Measurements from ENCODE around the gene HSPA2. TPM values are rescaled to one million over a fixed set of nuclear protein-coding genes. Genes with fewer than 3 reads are reported as not detected.
A peak's percentile ranks its signal among the peaks of the same experiment; 100 is the strongest.

Gene HSPA2
- total and polyA plus RNA-seq, 2 of the 13 experiments (the other 11 are each of a cell fraction or from before 2014, with no cell fraction given), result 0.15 to 0.27 TPM

GRCh38 chr14:64504897-64505794 lies 35.4 kb upstream of the HSPA2 start (continued):
- TF ChIP-seq TBX2 (CRISPR knock-in tag; IDR thresholded peaks at IDR 0.05; ENCODE audit: borderline replicate concordance) (peak; percentile 48; the same call in 1 of the 2 replicates), ZNF7 (CRISPR knock-in tag; IDR thresholded peaks at IDR 0.05) (peak; percentile 45; the same call in 1 of the 2 replicates), NR2F1 (CRISPR knock-in tag; IDR thresholded peaks at IDR 0.05) (no peak), ZNF724P (CRISPR knock-in tag; IDR thresholded peaks at IDR 0.05; ENCODE audit: borderline replicate concordance) (no peak), ZNF460 (CRISPR knock-in tag; IDR thresholded peaks at IDR 0.05; ENCODE audit: borderline replicate concordance) (no peak), SP5 (CRISPR knock-in tag; IDR thresholded peaks at IDR 0.05; ENCODE audit: borderline replicate concordance, low read depth) (peak; percentile 67; the same call in 1 of the 2 replicates), ZFP91 (CRISPR knock-in tag; IDR thresholded peaks at IDR 0.05; ENCODE audit: borderline replicate concordance) (no peak), KLF13 (CRISPR knock-in tag; IDR thresholded peaks at IDR 0.05) (no peak), ARID5B (CRISPR knock-in tag; IDR thresholded peaks at IDR 0.05) (no peak), ZFX (CRISPR knock-in tag; IDR thresholded peaks at IDR 0.05; ENCODE audit: low read depth) (peak; percentile 57)
- TF ChIP-seq, protein P1, sequence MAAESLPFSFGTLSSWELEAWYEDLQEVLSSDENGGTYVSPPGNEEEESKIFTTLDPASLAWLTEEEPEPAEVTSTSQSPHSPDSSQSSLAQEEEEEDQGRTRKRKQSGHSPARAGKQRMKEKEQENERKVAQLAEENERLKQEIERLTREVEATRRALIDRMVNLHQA (CRISPR knock-in tag; IDR thresholded peaks at IDR 0.05), result no peak
- TF ChIP-seq, protein P2, sequence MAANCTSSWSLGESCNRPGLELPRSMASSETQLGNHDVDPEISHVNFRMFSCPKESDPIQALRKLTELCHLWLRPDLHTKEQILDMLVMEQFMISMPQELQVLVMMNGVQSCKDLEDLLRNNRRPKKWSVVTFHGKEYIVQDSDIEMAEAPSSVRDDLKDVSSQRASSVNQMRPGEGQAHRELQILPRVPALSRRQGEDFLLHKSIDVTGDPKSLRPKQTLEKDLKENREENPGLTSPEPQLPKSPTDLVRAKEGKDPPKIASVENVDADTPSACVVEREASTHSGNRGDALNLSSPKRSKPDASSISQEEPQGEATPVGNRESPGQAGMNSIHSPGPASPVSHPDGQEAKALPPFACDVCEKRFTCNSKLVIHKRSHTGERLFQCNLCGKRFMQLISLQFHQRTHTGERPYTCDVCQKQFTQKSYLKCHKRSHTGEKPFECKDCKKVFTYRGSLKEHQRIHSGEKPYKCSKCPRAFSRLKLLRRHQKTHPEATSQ (CRISPR knock-in tag; IDR thresholded peaks at IDR 0.05; ENCODE audit: borderline replicate concordance), result no peak
- TF ChIP-seq, protein P3, sequence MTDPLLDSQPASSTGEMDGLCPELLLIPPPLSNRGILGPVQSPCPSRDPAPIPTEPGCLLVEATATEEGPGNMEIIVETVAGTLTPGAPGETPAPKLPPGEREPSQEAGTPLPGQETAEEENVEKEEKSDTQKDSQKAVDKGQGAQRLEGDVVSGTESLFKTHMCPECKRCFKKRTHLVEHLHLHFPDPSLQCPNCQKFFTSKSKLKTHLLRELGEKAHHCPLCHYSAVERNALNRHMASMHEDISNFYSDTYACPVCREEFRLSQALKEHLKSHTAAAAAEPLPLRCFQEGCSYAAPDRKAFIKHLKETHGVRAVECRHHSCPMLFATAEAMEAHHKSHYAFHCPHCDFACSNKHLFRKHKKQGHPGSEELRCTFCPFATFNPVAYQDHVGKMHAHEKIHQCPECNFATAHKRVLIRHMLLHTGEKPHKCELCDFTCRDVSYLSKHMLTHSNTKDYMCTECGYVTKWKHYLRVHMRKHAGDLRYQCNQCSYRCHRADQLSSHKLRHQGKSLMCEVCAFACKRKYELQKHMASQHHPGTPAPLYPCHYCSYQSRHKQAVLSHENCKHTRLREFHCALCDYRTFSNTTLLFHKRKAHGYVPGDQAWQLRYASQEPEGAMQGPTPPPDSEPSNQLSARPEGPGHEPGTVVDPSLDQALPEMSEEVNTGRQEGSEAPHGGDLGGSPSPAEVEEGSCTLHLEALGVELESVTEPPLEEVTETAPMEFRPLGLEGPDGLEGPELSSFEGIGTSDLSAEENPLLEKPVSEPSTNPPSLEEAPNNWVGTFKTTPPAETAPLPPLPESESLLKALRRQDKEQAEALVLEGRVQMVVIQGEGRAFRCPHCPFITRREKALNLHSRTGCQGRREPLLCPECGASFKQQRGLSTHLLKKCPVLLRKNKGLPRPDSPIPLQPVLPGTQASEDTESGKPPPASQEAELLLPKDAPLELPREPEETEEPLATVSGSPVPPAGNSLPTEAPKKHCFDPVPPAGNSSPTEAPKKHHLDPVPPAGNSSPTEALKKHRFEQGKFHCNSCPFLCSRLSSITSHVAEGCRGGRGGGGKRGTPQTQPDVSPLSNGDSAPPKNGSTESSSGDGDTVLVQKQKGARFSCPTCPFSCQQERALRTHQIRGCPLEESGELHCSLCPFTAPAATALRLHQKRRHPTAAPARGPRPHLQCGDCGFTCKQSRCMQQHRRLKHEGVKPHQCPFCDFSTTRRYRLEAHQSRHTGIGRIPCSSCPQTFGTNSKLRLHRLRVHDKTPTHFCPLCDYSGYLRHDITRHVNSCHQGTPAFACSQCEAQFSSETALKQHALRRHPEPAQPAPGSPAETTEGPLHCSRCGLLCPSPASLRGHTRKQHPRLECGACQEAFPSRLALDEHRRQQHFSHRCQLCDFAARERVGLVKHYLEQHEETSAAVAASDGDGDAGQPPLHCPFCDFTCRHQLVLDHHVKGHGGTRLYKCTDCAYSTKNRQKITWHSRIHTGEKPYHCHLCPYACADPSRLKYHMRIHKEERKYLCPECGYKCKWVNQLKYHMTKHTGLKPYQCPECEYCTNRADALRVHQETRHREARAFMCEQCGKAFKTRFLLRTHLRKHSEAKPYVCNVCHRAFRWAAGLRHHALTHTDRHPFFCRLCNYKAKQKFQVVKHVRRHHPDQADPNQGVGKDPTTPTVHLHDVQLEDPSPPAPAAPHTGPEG (CRISPR knock-in tag; IDR thresholded peaks at IDR 0.05), result 0 out of 2 replicates have a peak, but pooled peaks have one; percentile 16
